ENCODE data around the gene CAMK2G.

- TF ChIP-seq CTCF (IDR thresholded peaks at IDR 0.05) (no peak), POLR2AphosphoS5 (IDR thresholded peaks at IDR 0.05) (no peak), POLR2A (IDR thresholded peaks at IDR 0.05) (no peak)
Measured at GRCh38 chr10:73855413-73855812, 18.9 kb downstream of the CAMK2G start.
